ENCODE measurements around the gene TAGLN.

- TF ChIP-seq CTCF (IDR thresholded peaks at IDR 0.05) (peak; percentile 90 to 97), EP300 (IDR thresholded peaks at IDR 0.05) (no peak), POLR2A (IDR thresholded peaks at IDR 0.05) (peak in 1 of 2 donors; percentile 30)
Observed at GRCh38 chr11:117232092-117232878, 33.1 kb downstream of the TAGLN start, which contains the start of gene RNF214.

Data from suprapubic skin (tissue), 3 donors.